Esophagus (tissue), 2 donors: ENCODE results near the gene WIZ. TPM values are rescaled to one million over a fixed set of nuclear protein-coding genes. Genes with fewer than 3 reads are reported as not detected.

Experiments used
- H3K27ac ChIP-seq, 2 donors: one replicate each; pipeline ENCODE4 v1.5.1; 2013; ENCODE audit warnings: low read depth in 2 of 2, mild to moderate bottlenecking in 2 of 2, inconsistent platforms in 1 of 2, low read length in 1 of 2, moderate library complexity in 1 of 2
- H3K27me3 ChIP-seq, 2 donors: one replicate each; pipeline ENCODE4 v1.6.1; 2013; ENCODE audit warnings: low read length in 2 of 2, control low read depth in 1 of 2, mild to moderate bottlenecking in 1 of 2; ENCODE audit not compliant: insufficient read depth in 2 of 2, control insufficient read depth in 1 of 2
- H3K36me3 ChIP-seq, 2 donors: one replicate each; pipeline ENCODE4 v1.6.1; 2013; ENCODE audit warnings: low read length in 1 of 2; ENCODE audit not compliant: control insufficient read depth in 2 of 2, insufficient read depth in 2 of 2
- H3K4me1 ChIP-seq, 2 donors: one replicate each; pipeline ENCODE4 v1.6.1; 2013; ENCODE audit warnings: low read length in 1 of 2; ENCODE audit not compliant: control insufficient read depth in 2 of 2, insufficient read depth in 2 of 2
- H3K4me3 ChIP-seq, 2 donors: one replicate each; pipeline ENCODE4 v1.5.1; 2013; ENCODE audit warnings: low read length in 2 of 2, mild to moderate bottlenecking in 2 of 2, low read depth in 1 of 2, moderate library complexity in 1 of 2
- H3K9me3 ChIP-seq, 2 donors: one replicate each; pipeline ENCODE4 v1.6.1; 2013; ENCODE audit warnings: mild to moderate bottlenecking in 2 of 2, low read depth in 1 of 2, low read length in 1 of 2, moderate library complexity in 1 of 2; ENCODE audit not compliant: control insufficient read depth in 2 of 2, insufficient read depth in 1 of 2
- WGBS, 2 donors: extraction: QIAGEN DNeasy Blood & Tissue Kit; methylation state at CpG; one replicate each; pipeline ENCODE4 v1.1.7; 2013; 5-methylcytosine and 5-hydroxymethylcytosine counted together
- polyA plus RNA-seq, 2 donors: library from polyadenylated mRNA; stranded (reverse); fragments of 200-250 nt; gene quantifications; one replicate each; pipeline ENCODE4 v1.2.3, GENCODE V29; 2013
- donor health status: healthy with polysubstance abuse.
- donor health status: Bipolar disorder and iron deficiency.

The WIZ gene
- polyA plus RNA-seq, 2 donors, result 17.4 to 17.5 TPM

GRCh38 chr19:15430526-15431120 lies 19.1 kb downstream of the WIZ start:
- H3K4me1 ChIP-seq, result peaks cover 10 to 18% of the 10 kb centered on the region in 2 donors
- H3K36me3 ChIP-seq, result peaks cover 0 to 27% of the 10 kb centered on the region in 2 donors
- 64 to 68% methylated on average over 10 of the region's 10 CpGs for WGBS, 2 donors
- H3K27ac ChIP-seq, result no peak overlapping the region
- no peaks in the 10 kb centered on the region for H3K27me3 ChIP-seq
- H3K4me3 ChIP-seq, result peak overlapping the region; percentile 2 to 80
- H3K9me3 ChIP-seq, result no peaks in the 10 kb centered on the region

- Histone ChIP-seq H3K27ac (no peak overlapping the region), H3K4me1 (peaks cover 10 to 18% of the 10 kb centered on the region in 2 donors), H3K27me3 (no peaks in the 10 kb centered on the region), H3K36me3 (peaks cover 5 to 33% of the 10 kb centered on the region in 2 donors), H3K4me3 (no peak overlapping the region), H3K9me3 (no peaks in the 10 kb centered on the region)
- WGBS, 2 donors, result 87 to 89% methylated on average over 15 to 24 of the region's 24 CpGs
Observed at GRCh38 chr19:15429825-15430467, 19.8 kb downstream of the WIZ start.

DNA sequence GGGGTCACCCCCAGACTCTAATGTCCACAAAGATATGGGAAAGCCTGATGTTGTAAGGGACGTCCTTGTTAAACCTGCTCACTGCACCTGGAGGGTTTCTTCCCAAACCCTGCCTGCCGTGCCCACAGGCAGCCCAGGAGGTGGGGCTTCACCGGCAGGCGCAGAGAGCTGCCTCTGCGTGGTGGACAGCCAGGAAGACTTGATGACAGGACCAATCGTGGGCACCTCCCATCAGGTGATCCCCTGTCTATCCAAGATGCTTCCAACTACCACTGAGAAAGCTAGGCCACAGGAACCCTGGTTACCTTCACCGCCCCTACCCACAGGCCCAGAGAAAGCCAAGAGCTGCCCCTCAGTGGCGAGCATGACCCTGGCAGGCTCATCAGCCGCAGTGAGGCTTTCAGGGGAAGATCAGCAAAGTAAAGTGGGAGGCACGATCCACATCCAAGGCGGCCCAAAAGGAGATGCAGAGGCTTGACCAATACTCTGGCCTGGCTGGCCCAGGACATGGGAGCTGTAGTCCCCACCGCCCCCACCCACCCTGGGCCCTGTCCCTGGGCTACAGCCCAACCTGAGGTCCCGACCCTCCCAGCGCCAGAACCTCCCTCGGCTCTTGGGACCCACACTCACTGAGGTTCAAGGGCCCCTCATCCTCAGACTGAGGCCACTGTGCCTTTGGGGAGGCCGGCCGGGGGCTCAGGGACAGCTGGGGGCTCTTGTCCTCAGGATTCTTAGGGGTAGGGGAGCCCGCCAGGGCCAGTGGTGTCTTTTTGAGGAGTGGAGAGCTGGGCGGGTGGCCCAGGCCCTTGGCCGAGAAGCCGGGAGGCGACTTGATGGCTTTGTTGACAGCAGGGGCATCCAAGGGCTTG lies 20.6 kb downstream of the WIZ start:
- peaks cover 10 to 18% of the 10 kb centered on the region in 2 donors for H3K4me1 ChIP-seq
- H3K27me3 ChIP-seq, result no peaks in the 10 kb centered on the region
- no peaks in the 10 kb centered on the region for H3K9me3 ChIP-seq
- H3K4me3 ChIP-seq, result no peak overlapping the region
- H3K27ac ChIP-seq, result no peak overlapping the region
- WGBS, 2 donors, result 87 to 89% methylated on average over 21 to 22 of the region's 22 CpGs
- peaks cover 5 to 40% of the 10 kb centered on the region in 2 donors for H3K36me3 ChIP-seq

DNA sequence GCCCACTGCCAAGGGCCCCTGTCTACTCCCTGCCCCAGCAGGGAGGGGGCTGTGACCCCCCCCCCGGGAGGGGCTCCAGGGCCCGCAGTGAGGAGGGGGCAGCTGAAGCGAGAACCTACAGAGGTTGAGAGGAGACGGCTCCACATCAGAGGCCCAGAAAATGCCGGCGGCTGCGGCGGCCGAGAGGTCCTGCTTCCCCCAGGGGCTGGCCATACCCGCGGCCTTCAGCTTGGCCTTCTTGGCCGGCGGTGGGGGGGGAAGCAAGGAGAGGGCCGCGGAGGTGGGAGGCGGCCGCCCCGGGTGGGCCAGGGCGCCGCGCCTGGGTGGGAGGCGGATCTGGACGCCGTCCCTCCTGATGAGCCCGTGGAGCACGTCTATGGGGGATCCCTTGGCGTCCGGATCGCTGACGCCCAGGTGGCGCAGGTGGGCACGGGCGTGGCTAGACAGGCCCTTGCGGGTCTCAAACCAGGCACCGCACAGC lies 21.7 kb downstream of the WIZ start:
- Histone ChIP-seq H3K36me3 (peaks cover 13 to 50% of the 10 kb centered on the region in 2 donors), H3K9me3 (peaks cover 0 to 5% of the 10 kb centered on the region in 2 donors), H3K27me3 (no peaks in the 10 kb centered on the region), H3K4me1 (peaks cover 10 to 18% of the 10 kb centered on the region in 2 donors), H3K4me3 (no peak overlapping the region), H3K27ac (no peak overlapping the region)
- WGBS, 2 donors, result 91 to 92% methylated on average over 34 to 35 of the region's 35 CpGs

- WGBS, 2 donors, result 96 to 98% methylated on average over 25 of the region's 25 CpGs
- no peak overlapping the region for H3K27ac ChIP-seq
- peaks cover 10 to 18% of the 10 kb centered on the region in 2 donors for H3K4me1 ChIP-seq
- H3K9me3 ChIP-seq, result peaks cover 0 to 6% of the 10 kb centered on the region in 2 donors
- H3K36me3 ChIP-seq, result peaks cover 17 to 56% of the 10 kb centered on the region in 2 donors
- H3K4me3 ChIP-seq, result no peak overlapping the region
- no peaks in the 10 kb centered on the region for H3K27me3 ChIP-seq
Observed at GRCh38 chr19:15427350-15427700, 22.4 kb downstream of the WIZ start.

- peaks cover 17 to 56% of the 10 kb centered on the region in 2 donors for H3K36me3 ChIP-seq
- no peak overlapping the region for H3K4me3 ChIP-seq
- H3K9me3 ChIP-seq, result peaks cover 0 to 6% of the 10 kb centered on the region in 2 donors
- no peaks in the 10 kb centered on the region for H3K27me3 ChIP-seq
- H3K4me1 ChIP-seq, result peaks cover 10 to 15% of the 10 kb centered on the region in 2 donors
- H3K27ac ChIP-seq, result no peak overlapping the region
- 87% methylated on average over 16 of the region's 16 CpGs for WGBS, 2 donors
Observed at GRCh38 chr19:15426485-15427349, 23.0 kb downstream of the WIZ start.

GRCh38 chr19:15425321-15425950 lies 24.3 kb downstream of the WIZ start:
- Histone ChIP-seq H3K4me1 (peaks cover 0 to 3% of the 10 kb centered on the region in 2 donors), H3K27me3 (no peaks in the 10 kb centered on the region), H3K27ac (no peak overlapping the region), H3K4me3 (no peak overlapping the region), H3K36me3 (peaks cover 17 to 56% of the 10 kb centered on the region in 2 donors), H3K9me3 (peaks cover 0 to 6% of the 10 kb centered on the region in 2 donors)
- WGBS, 2 donors, result 92 to 95% methylated on average over 30 to 35 of the region's 36 CpGs

GRCh38 chr19:15424692-15425272 lies 25.0 kb downstream of the WIZ start:
- H3K36me3 ChIP-seq, result peaks cover 17 to 55% of the 10 kb centered on the region in 2 donors
- H3K4me1 ChIP-seq, result peaks cover 0 to 3% of the 10 kb centered on the region in 2 donors
- H3K4me3 ChIP-seq, result no peak overlapping the region
- no peaks in the 10 kb centered on the region for H3K27me3 ChIP-seq
- peaks cover 0 to 6% of the 10 kb centered on the region in 2 donors for H3K9me3 ChIP-seq
- 97 to 98% methylated on average over 32 to 38 of the region's 38 CpGs for WGBS, 2 donors
- no peak overlapping the region for H3K27ac ChIP-seq
